Measurements from ENCODE around the gene PLVAP. TPM values are rescaled to one million over a fixed set of nuclear protein-coding genes. Genes with fewer than 3 reads are reported as not detected.

The PLVAP gene
- total and polyA plus RNA-seq, 9 of the 15 experiments (the other 6 are each of a cell fraction or from before 2014, with no cell fraction given) = 0.09 to 0.84 (median 0.51) TPM; not detected in 4

DNA sequence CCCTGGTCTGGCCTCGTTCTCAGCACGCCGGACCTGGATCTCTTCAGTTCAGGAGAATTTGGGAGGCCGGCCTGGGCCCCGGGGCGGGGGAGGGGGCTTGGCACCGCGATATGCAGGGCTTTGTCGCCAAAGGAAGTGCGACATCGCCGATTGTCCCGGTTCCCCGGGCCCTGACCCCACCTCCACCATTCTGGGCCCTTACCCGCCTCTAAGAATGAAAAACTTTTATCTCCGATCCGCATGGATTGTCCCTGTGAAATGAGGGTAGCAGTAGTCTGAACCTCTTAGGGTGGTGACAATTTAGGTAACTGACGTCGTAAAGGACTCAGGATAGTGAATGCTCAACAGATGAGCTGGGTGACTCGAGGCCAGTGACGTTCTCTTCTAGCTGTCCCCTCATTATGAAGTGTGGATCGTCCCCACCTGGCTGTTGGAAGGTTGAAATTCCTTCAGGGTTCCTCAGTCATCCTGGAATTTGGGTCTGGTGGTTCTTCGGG lies 67.1 kb downstream of the PLVAP start (continued):
- TF ChIP-seq, protein P1, sequence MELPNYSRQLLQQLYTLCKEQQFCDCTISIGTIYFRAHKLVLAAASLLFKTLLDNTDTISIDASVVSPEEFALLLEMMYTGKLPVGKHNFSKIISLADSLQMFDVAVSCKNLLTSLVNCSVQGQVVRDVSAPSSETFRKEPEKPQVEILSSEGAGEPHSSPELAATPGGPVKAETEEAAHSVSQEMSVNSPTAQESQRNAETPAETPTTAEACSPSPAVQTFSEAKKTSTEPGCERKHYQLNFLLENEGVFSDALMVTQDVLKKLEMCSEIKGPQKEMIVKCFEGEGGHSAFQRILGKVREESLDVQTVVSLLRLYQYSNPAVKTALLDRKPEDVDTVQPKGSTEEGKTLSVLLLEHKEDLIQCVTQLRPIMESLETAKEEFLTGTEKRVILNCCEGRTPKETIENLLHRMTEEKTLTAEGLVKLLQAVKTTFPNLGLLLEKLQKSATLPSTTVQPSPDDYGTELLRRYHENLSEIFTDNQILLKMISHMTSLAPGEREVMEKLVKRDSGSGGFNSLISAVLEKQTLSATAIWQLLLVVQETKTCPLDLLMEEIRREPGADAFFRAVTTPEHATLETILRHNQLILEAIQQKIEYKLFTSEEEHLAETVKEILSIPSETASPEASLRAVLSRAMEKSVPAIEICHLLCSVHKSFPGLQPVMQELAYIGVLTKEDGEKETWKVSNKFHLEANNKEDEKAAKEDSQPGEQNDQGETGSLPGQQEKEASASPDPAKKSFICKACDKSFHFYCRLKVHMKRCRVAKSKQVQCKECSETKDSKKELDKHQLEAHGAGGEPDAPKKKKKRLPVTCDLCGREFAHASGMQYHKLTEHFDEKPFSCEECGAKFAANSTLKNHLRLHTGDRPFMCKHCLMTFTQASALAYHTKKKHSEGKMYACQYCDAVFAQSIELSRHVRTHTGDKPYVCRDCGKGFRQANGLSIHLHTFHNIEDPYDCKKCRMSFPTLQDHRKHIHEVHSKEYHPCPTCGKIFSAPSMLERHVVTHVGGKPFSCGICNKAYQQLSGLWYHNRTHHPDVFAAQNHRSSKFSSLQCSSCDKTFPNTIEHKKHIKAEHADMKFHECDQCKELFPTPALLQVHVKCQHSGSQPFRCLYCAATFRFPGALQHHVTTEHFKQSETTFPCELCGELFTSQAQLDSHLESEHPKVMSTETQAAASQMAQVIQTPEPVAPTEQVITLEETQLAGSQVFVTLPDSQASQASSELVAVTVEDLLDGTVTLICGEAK (IDR thresholded peaks at IDR 0.05) = peak; percentile 90
- TF ChIP-seq, protein P1 (CRISPR knock-in tag; IDR thresholded peaks at IDR 0.05) = no peak
- TF ChIP-seq EP400 (IDR thresholded peaks at IDR 0.05) (0 out of 2 replicates have a peak, but pooled peaks have one; percentile 27), STAT5B (CRISPR knock-in tag; IDR thresholded peaks at IDR 0.05) (no peak), SIN3A (IDR thresholded peaks at IDR 0.05; ENCODE audit: borderline replicate concordance in 2 of 2, control insufficient read depth in 1 of 2, low read depth in 2 of 2, low read length in 2 of 2) (peak in 1 of 2 experiments; percentile 29; a peak in 1 of 4 replicates), ATF1 (CRISPR knock-in tag; IDR thresholded peaks at IDR 0.05) (no peak; the same call in 1 of the 2 replicates), ATF1 (tag; IDR thresholded peaks at IDR 0.05) (peak; percentile 44; the same call in 1 of the 2 replicates), BRD4 (IDR thresholded peaks at IDR 0.05) (0 out of 2 replicates have a peak, but pooled peaks have one; percentile 40), NR2C2 (CRISPR knock-in tag; IDR thresholded peaks at IDR 0.05) (peak; percentile 74), NR2C2 (tag; IDR thresholded peaks at IDR 0.05) (no peak; the same call in none of the 2 replicates), SP1 (CRISPR knock-in tag; IDR thresholded peaks at IDR 0.05) (no peak), HDAC3 (IDR thresholded peaks at IDR 0.05; ENCODE audit: borderline replicate concordance, partially characterized antibody) (no peak), KLF13 (tag; IDR thresholded peaks at IDR 0.05; ENCODE audit: borderline replicate concordance, low read depth) (no peak), RNF2 (IDR thresholded peaks at IDR 0.05) (no peak), NFE2 (IDR thresholded peaks at IDR 0.05; ENCODE audit: low read depth) (no peak), CREM (IDR thresholded peaks at IDR 0.05; ENCODE audit: low read depth) (peak; percentile 88), MTA1 (IDR thresholded peaks at IDR 0.05; ENCODE audit: borderline replicate concordance) (peak; percentile 80; the same call in 1 of the 2 replicates), RB1 (IDR thresholded peaks at IDR 0.05; ENCODE audit: low read depth) (no peak), ZNF436 (CRISPR knock-in tag; IDR thresholded peaks at IDR 0.05) (no peak)
- TF ChIP-seq, protein P2, sequence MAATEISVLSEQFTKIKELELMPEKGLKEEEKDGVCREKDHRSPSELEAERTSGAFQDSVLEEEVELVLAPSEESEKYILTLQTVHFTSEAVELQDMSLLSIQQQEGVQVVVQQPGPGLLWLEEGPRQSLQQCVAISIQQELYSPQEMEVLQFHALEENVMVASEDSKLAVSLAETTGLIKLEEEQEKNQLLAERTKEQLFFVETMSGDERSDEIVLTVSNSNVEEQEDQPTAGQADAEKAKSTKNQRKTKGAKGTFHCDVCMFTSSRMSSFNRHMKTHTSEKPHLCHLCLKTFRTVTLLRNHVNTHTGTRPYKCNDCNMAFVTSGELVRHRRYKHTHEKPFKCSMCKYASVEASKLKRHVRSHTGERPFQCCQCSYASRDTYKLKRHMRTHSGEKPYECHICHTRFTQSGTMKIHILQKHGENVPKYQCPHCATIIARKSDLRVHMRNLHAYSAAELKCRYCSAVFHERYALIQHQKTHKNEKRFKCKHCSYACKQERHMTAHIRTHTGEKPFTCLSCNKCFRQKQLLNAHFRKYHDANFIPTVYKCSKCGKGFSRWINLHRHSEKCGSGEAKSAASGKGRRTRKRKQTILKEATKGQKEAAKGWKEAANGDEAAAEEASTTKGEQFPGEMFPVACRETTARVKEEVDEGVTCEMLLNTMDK (IDR thresholded peaks at IDR 0.05; ENCODE audit: borderline replicate concordance, insufficient read depth, low read depth, low read length, poor library complexity, severe bottlenecking) = no peak

Data from K562 (cell line).